HEK293T (cell line): Measurements from ENCODE around the gene ADAD2.

ENCODE experiments used
- NFRKB ChIP-seq: fragments of 450-650 bp; IDR thresholded peaks from 2 replicates; pipeline ENCODE4 v1.6.1; 2016; ENCODE audit warnings: mild to moderate bottlenecking, moderate library complexity
- SP1 ChIP-seq: fragments of 450-650 bp; IDR thresholded peaks from 2 replicates; pipeline ENCODE4 v1.6.1; 2017
- SUZ12 ChIP-seq: fragments of 450-650 bp; IDR thresholded peaks from 2 replicates; pipeline ENCODE4 v1.6.1; 2016; ENCODE audit warnings: mild to moderate bottlenecking
- TF ChIP-seq, protein P1 (sequence below): fragments of 450-650 bp; IDR thresholded peaks from 2 replicates; pipeline ENCODE4 v1.6.1; 2016

DNA sequence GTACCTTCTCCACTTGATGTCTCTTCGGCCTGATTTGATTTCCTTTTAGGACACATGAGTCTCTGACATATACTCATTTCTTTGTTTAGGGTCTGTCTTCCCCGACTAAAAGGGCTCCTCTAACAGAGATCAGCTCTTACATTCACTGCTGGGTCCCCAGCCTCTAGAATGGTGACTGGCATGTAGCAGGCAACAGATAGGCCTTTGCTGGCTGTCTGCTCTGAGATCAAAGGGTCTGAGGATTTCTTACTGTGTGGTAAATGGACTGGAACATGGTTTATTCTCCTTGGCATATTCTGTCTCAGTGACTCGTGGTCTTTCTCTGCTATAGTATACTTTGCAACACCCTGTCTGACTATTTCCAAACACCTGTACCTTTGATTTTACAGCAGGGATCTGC lies 29.2 kb upstream of the ADAD2 start:
- no peak for TF ChIP-seq SUZ12
- no peak for TF ChIP-seq NFRKB
- TF ChIP-seq SP1: no peak
- TF ChIP-seq, protein P1, sequence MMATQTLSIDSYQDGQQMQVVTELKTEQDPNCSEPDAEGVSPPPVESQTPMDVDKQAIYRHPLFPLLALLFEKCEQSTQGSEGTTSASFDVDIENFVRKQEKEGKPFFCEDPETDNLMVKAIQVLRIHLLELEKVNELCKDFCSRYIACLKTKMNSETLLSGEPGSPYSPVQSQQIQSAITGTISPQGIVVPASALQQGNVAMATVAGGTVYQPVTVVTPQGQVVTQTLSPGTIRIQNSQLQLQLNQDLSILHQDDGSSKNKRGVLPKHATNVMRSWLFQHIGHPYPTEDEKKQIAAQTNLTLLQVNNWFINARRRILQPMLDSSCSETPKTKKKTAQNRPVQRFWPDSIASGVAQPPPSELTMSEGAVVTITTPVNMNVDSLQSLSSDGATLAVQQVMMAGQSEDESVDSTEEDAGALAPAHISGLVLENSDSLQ: no peak
